SK-N-SH treated with all-trans-retinoic acid at 6 μM for 48 hours (cell line): ENCODE results near the gene NDRG3.

Source experiments
- ARNTL ChIP-seq: fragments of 450-650 bp; formaldehyde crosslinking; IDR thresholded peaks from 2 replicates; pipeline ENCODE4 v1.5.0; 2020; ENCODE audit warnings: low read depth, mild to moderate bottlenecking, moderate library complexity, borderline replicate concordance
- PATZ1 ChIP-seq: fragments of 250-450 bp; sonication (Bioruptor Pico); IDR thresholded peaks from 2 replicates; pipeline ENCODE4 v1.8.0; 2020; ENCODE audit warnings: mild to moderate bottlenecking, moderate library complexity, borderline replicate concordance
- SNAI2 ChIP-seq: fragments of 250-450 bp; sonication (Bioruptor Pico); IDR thresholded peaks from 2 replicates; pipeline ENCODE4 v1.5.0; 2020; ENCODE audit warnings: mild to moderate bottlenecking, moderate library complexity
- TCF4 ChIP-seq: fragments of 250-450 bp; sonication (Bioruptor Pico); IDR thresholded peaks from 2 replicates; pipeline ENCODE4 v1.8.0; 2021; ENCODE audit warnings: mild to moderate bottlenecking, moderate library complexity, borderline replicate concordance
- TOX ChIP-seq: fragments of 250-450 bp; sonication (Bioruptor Pico); IDR thresholded peaks from 2 replicates; pipeline ENCODE4 v1.8.0; 2021; ENCODE audit warnings: mild to moderate bottlenecking, moderate library complexity, borderline replicate concordance
- TSHZ2 ChIP-seq: fragments of 250-450 bp; sonication (Bioruptor Pico); IDR thresholded peaks from 2 replicates; pipeline ENCODE4 v1.5.0; 2020; ENCODE audit warnings: mild to moderate bottlenecking, moderate library complexity
- ZFP30 ChIP-seq: fragments of 450-650 bp; formaldehyde crosslinking; IDR thresholded peaks from 2 replicates; pipeline ENCODE4 v1.5.0; 2022; ENCODE audit warnings: mild to moderate bottlenecking, moderate library complexity
- ZNF565 ChIP-seq: fragments of 450-650 bp; formaldehyde crosslinking; conservative IDR thresholded peaks from 2 replicates; pipeline ENCODE4 v1.5.0; 2020; ENCODE audit warnings: low read depth, mild to moderate bottlenecking, moderate library complexity

- TF ChIP-seq SNAI2 (CRISPR knock-in tag) (no peak), PATZ1 (CRISPR knock-in tag) (no peak), TSHZ2 (CRISPR knock-in tag) (no peak), TOX (no peak), ZFP30 (CRISPR knock-in tag) (no peak), ARNTL (no peak), ZNF565 (CRISPR knock-in tag) (no peak), TCF4 (CRISPR knock-in tag) (no peak)
These were observed 33.1 kb downstream of the NDRG3 start for GRCh38 chr20:36712775-36713174.
